ENCODE data around the gene SSX2IP.
A peak's percentile ranks its signal among the peaks of the same experiment; 100 is the strongest.

Gene SSX2IP

GRCh38 chr1:84708031-84708430 lies 17.8 kb upstream of the SSX2IP start:
- no peak for DNase-seq

DNA sequence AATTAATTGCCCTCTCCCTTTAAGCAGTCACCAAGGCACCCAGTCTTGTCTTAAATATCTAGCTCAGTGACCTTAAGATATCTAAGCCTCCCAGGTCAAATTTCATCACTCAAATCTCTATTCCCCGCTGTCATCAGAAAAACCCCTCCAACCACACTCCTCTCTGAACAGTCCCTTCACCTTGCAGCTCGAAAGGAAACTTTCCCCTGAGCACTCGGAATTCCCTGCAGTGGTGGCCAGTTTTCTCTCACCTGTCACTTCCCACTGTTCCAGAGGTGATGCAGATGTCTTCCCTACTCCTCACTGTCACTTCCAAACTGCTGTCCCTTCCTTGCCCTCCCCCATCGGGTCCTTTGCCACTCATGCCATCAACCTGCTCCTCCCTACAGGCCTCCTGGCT lies 15.3 kb upstream of the SSX2IP start:
- DNase-seq, result no peak

GRCh38 chr1:84704872-84705417 lies 14.7 kb upstream of the SSX2IP start:
- DNase-seq, result no peak

DNA sequence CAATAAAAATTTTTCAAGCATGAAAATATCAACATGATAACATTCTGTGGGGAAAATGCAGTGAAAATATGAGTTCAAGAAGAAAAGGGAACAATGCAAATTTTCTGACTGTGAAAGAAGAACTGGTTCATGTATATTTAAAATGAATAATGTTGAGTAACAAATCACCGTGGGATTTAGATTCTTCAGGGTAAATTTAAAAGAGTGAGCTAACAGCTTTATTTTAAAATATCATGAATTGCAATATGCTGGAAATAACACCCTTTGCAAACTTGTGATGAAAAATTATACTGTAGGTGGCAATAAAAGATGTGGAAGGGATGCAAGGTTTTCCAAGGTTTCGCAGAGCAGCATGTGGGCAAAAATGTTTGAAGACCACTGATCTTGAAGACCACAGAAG lies 13.2 kb upstream of the SSX2IP start:
- DNase-seq, result no peak

DNA sequence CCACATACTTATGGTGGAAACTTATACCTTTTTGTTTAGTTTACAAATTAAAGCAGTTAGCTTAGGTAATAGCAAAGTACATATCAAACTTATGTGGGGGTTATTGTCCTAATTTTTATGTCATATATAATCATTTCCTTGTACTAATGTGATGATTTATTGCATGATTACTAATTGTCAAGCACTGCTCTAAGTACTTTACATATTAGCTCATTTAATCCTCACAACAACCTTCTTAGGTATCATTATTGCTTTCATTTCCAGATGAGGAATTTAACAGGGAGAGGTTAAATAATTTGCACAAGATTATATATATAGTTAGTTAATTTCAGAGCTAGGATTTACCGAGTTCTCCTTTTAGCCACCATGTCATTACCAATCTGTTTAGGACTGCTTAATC lies 11.9 kb upstream of the SSX2IP start:
- DNase-seq, result no peak

DNA sequence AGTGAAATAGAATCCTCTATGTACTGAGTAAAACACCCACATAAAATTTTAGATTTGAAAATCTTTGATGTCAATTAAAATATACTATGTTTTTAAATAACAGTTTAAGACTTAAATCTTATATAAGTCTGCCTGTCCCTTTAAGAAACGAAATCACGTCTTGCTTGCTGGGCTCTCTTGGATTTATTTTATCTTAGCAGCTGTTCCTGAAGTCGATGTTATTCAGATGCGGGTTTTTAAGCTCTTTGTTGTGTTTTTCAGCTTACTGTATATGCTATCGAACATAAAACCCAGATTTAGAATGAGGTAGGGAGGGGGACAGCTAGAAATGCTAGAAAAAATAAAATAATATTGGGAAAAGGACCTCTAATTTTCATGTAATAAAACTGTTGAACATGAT lies 11.1 kb upstream of the SSX2IP start:
- no peak for DNase-seq

DNA sequence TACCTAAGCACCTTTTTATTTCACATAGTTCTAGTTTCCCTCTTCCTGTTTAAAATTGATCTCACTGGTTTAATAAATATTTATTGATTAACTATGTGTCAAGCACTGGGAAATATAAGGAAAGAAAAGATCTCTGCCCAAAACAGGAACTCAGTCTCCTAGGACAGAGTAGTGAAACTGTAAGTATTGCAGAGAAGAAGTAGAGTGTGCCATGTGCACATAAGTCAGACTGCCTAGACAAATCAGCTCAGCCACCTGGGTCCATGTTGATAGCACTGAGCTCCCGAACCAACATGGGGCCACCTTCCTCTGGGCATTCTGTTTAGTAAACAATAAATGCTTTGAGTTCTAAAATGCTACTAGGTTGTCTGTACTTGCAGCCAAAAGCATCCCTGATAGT lies 9.8 kb upstream of the SSX2IP start:
- DNase-seq, result no peak

GRCh38 chr1:84698151-84699110 lies 8.2 kb upstream of the SSX2IP start:
- DNase-seq, result peak; percentile 93

DNA sequence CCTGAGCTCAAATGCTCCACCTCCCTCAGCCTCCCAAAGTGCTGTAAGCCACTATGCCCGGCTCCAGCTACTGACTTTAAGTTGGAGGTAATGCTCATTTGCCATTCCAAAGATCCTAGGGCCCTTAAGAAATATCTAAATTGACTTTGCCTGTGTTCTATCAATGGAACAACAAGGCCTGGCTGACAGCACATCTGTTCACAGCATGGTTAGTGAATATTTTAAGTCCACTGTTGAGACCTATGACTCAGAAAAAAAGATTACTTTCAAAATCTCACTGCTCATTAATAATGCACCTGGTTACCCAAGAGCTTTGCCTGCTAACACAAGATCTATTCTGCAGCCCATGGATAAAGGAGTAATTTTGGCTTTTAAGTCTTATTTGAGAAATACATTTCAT lies 3.5 kb upstream of the SSX2IP start:
- no peak for DNase-seq

DNA sequence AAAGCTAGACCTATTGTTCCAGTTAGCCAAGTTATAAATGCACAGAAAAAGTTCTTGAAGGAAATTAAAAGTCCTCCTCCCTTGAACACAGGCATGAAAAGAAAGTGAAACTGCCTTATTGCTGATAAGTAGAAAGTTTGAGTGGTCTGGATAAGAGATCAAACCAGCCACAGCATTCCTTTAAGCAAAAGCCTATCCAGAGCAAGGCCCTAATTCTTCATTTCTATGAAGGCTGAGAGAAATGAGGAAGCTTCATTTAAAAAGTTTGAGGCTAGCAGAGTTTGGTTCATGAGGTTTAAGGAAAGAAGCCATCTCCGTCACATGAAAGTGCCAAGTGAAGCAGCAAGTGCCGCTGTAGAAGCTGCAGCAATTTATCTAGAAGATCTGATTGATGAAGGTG lies 2.7 kb upstream of the SSX2IP start:
- DNase-seq, result no peak

- DNase-seq, result no peak
Observed at GRCh38 chr1:84692391-84692790, 2.1 kb upstream of the SSX2IP start.

DNA sequence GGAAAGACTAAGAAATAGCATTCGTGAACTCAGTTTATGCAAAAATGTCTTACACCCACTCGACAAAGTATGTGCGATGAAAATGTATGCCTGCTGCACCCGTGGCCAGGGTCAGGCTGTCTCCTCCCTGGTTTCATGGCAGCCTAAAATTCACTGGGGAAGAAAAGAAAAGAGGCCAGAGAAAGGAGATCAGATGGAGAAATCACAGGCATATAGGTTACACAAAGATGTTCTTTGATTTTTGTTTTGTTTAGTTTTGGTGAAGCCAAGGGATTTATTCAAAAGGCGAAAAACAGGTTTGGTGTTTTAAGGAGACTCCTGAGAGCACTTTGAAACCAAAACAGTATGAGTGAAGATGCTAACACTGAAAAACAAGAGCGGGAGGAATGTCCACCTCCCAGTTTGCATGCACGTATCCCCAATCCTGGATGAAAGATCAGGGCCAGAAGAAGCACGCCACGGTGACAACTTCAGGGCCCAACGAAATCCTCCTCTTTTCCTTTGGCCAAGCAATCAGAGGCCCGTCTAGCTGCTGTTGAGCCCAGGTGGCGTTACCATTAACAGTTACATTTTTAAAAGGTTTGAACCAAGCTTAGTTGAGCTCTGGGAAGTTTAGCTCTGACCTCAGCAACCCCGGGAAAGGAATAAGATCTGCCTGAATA lies 992 bp upstream of the SSX2IP start:
- no peak for DNase-seq

DNA sequence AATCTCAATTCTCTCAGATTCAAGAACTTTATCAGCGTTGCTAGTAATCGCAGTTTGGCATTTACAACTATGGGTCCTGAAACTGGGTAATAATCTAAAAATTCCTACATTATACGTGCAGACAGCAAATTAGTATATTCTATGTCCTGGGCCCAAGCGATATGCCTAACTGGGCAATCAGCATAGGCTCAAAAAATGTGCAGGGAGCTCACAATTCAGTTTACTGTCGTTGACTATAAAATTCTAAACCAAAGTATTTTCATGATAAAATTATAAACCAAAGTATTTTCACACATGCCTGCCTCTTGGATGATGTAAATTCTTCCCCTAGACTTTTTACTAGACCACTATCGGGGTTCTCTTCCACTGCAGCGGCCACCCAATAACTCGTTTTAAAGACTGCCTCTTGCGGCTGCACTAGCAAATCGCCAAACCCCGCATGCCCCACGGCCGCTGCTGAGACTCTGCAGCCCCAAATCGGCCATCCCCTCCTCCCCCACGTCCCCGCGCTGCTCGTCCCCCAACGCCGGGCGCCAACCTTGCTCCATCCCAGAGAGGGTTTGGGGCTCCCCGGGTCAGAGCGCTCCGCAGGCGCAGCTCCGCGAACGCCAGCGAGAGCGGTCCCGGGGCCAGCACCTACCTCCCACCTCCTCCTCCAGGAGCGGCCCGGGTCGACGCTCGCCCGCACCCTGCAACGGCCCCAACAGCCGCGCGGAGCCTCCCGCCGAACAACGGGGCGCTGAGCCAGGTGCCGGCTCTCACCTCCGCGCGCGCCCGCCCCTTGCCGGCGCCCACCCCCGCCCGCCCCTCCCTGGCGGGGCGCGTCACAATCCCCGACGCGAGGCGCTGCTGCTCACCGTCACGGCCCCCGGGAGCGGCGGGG lies 506 bp downstream of the SSX2IP start:
- DNase-seq, result peak; percentile 46

DNA sequence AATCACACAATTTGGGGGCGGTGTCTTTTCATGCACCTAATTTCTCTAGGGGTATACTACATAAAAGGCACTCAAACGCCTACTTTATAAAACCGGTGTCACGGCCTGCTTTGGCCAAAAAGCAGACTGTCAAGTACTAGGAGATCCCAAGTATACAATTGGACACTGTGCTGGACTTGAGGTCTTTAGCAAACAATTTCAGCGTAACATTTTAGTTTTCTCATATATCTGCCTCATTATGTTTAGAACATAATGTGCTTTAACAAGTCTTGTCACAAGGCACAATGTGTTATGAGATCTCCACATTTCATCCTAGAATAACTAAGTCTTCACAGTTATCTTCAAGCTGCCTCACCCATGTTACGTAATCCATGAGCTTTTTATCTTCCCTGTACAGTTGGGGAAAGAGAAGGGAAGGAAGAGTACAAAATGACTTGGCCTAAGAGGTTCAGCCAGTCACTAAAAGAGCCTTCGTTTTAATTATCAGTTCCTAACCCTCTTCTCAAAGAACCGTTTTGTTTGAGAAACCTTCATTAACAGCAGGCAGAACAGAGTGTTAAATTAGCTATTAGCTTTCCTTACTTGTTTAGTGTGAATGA lies 1.7 kb downstream of the SSX2IP start:
- no peak for DNase-seq

GRCh38 chr1:84687714-84688462 lies 2.4 kb downstream of the SSX2IP start:
- DNase-seq, result no peak

- no peak for DNase-seq
Observed at GRCh38 chr1:84686223-84686622, 4.0 kb downstream of the SSX2IP start.

GRCh38 chr1:84683508-84683907 lies 6.8 kb downstream of the SSX2IP start:
- DNase-seq, result no peak

DNA sequence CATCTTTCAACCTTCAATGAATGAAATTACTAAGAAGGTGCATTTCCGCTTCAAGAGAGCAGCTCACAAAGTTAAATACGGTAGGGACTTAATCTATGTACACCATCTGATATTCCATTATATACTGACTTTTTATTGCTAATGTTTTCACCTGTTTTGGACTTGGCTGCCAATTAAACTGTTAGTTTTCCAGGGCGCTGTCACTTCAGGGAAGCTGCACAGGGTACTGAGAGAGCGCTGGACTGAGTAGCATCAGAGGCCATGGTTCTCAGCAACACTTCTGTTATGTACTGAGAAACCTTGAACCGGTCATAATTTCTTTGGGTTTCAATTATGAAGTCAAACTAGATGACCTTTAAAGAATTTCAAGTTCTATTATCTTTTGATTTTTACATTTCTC lies 8.2 kb downstream of the SSX2IP start:
- no peak for DNase-seq

DNA sequence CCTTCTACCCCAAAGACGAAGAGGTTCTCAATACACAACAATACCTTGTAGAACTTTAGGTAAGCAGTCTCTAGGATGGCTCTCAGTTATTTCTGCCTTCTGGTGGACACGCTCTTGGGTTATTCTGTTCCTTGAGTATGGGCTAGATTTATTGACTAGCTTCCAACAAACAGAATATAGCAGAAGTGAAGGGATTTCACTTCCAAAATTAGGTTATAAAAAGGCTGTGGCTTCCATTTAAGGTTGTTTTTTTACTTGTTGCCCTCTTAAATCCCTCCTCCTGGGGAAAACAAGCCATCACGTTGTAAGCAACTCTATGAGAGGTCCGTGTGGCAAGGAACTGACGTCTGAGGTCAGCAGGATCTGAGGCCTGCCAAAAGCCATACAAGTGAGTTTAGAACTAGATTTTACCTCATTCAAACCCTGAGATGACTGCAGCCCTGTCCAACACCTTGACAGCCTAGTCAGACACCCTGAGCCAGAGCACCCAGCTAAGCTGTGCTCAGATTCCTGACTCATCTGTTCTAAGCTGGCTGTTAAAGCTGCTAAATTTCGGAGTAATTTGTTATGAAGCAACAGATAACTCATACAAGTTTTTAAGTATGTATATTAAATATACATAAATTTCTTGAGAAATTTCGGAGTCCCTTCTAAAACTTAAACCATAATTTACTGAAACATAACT lies 12.7 kb downstream of the SSX2IP start:
- no peak for DNase-seq

DNA sequence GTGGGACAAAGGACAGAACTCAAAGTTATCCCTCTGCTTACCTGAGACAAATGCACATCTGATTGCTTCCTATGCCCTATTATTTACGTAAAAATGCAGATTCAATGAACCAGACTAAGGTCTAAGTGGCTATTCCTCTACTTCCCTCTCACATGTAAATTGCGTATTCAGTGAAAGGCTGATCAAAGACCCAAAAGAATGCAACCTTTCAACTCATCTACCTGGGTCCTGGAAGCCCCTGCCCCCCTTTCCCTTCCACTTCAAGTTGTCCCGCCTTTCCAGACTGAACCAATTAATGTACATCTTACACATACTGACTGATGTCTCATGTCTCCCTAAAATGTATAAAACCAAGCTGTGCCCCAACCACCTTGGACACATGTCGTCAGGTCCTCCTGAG lies 14.6 kb downstream of the SSX2IP start:
- no peak for DNase-seq

DNA sequence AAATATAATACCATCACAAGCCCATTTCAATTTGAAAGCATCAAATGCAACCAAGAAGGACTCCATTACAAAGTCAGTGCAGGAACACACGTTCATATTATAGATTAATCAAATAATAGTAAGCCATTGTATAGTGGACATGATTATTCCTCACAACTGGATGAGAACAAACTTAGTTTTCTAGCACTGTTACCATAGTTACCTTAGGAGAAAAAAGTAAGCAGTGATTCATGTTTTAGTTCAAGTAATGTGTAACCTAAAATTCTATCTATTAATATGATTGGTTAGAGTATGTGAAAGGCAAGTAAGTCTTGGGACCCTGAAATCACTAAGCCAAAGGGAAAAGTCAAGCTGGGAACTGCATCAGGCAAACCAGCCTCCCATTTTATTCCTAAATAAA lies 15.2 kb downstream of the SSX2IP start:
- DNase-seq, result no peak

All from fibroblast of skin of scalp (primary cell).